NCI-H526 (cell line): ENCODE measurements around the gene XRCC4.
A peak's percentile ranks its signal among the peaks of the same experiment; 100 is the strongest.

Source experiments
- DNase-seq, 2 experiments: peaks; one replicate each; lab custom pipeline; 2025; lab: John Stamatoyannopoulos, UW

The XRCC4 gene

DNA sequence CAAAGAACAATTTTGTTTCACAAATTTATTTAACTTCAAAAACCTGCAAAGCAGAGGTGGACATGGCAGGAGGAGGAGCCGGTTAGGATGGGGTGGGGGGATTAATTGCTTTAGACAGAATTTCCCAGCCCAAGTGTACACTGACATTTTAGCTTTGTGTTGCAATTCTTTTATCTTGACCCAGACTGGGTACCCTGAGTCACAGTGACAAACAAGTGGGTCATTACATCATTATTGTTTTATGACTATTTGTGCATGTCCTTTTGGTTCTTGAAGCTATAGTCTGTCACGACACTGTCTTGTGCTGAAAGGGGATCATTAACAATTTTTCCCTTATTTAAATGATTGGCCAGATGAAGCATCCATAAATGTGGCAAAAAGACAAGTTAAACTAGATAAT, 309.7 kb downstream of the XRCC4 start:
- no peak for DNase-seq

DNA sequence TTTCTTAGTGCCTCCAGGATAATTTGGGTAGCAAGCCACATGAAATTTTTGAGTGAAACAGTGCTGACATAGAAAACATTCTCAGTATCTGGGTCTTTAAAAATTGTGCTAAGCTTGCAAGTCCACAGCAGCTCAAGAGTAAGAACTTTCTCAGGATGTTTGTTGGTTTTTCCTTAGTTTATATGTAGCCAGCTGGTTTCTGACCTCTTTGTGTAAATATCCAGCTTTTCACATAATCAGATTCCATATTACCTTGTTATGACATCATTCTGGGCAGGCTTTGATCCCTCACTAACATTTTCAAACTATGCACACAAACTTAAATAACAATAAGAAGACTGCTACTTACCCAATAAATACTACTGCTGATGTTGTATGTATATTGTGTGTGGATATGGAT, 311.3 kb downstream of the XRCC4 start:
- DNase-seq = no peak

DNA sequence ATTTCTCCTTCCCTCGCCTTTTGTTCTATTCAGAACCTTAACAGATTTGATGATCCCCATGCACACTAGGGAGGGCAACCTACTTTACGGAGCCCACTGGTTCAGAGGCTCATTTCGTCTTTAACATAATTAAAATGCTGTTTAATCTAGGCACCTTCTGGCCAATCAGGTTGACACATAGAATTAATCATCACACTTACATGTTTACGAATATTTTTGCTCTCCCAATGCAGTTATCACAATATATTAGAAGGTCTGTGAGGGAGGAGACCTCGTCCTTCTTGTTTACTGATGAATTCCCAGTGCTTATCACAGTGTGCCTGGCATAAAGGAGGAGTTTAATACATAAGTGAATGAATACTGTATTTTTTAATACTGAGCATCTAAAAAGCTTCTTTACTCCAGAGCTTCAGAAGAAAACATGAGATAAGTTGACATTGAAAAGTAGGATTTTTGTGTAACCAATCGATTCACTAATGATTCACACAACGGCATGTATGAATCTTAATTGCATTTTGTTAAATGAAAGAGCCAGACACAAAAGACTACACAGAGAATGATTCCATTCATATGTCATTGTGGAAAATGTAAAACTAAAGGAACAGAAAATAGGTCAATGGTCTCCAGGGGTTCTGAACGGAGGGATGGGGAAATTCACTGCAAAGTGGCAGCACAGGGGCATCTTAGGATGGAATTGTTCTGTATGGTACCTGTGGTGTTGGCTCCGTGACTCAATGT, 315.6 kb downstream of the XRCC4 start:
- no peak for DNase-seq

DNA sequence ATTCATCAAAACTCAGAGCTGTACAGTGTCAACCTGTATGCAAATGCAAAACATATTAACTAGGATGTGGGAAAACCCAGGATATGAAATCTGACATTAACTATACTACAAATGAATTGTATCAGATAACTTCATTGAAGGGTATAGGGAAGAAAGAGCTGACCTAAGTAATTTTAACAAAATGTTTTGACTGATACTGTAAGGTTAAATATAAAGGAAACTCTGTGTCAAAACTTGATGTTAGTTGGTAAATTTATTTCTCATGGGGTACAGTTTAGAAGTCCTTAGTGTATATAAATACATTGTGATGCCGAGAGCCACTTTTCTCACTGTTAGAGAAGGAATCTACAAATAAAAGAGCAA, 316.1 kb downstream of the XRCC4 start:
- DNase-seq = peak in 1 of 2 experiments; percentile 3

DNA sequence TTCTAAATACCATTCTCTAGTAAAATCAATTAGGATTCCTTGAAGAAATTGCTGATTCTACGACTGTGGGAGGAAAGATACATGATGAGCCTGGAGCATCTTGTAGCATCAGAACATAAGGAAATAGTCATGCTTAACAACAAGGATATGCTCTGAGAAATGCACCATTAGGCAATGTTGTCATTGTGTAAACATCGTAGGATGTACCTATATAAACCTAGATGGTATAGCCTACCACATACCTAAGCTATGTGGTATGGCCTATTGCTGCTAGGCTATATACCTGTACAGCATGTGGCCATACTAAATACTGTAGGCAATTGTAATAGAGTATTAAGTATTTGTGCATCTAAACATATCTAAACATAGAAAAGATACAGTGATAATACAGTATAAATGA, 316.8 kb downstream of the XRCC4 start:
- no peak for DNase-seq

DNA sequence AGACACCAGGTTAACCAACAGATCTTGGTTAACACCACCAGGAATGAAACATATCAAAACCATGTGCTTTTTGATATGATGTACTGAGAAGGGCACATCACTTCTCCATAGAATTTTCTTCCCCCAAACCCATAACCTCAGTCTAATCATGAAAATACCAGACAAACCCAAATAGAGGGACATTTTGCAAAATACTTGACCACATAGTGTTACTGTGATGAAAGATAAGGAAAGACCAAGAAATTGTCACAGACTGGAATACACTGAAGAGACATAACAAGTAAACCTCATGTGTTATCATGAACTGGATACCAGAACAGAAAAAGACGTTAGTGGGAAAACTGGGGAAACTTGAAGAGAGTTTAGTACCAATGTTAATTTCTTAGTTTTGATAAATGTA, 319.3 kb downstream of the XRCC4 start:
- DNase-seq = no peak

DNA sequence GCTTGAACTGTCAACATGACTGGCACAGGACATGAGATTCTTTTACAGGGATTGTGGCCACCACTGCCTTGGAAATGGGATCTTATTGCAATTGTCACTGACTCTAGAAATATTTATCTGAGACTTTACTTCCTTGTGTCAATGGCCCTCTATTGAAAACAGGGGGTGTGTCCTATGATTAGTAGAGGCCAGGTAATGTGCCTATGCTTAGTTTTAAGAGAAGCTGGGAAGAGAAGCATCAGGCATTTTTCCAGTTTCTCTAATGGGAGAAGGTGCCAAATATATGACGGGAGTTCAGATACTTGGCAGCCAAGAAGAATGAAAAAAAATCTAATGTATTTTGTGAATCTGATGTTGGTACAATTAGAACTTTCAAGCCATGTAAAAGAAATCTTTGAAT, 320.3 kb downstream of the XRCC4 start:
- no peak for DNase-seq

DNA sequence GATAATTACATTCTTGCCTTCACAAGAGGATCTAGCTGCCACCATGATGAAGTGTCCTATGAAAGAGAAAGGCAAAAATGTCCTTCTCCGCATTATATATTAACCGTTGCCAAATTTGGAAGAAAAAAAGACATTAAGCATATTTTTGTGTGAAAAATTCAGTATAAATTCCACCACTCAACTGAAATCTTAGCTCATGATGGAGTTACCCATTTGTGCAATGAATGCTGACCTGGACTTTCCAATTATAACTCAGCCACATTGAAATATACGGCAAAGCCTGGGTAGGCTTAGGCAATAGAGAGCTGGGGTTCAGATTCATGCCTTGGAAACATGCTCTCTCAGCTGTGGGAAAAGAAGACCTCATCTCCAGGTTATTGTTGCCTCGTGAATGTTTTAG, 322.9 kb downstream of the XRCC4 start:
- DNase-seq = no peak

DNA sequence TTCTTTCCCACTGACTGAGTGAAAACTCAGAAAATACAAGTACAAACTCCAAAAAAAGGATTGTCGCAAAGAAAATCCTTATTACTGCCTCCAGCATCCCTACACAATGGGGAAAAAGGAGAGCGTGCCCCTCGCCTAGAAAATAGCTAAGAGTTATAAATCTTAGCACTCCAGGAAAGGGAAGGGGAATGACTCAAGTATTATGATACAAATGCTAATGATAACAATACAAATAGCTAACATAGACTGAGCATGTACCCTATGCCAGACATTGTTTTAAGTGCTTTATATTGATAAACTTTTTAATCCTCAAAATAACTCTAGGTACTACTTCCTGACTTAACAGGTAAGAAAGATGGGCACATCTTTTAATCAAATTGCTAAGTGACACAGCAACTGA, 323.4 kb downstream of the XRCC4 start:
- DNase-seq = no peak

DNA sequence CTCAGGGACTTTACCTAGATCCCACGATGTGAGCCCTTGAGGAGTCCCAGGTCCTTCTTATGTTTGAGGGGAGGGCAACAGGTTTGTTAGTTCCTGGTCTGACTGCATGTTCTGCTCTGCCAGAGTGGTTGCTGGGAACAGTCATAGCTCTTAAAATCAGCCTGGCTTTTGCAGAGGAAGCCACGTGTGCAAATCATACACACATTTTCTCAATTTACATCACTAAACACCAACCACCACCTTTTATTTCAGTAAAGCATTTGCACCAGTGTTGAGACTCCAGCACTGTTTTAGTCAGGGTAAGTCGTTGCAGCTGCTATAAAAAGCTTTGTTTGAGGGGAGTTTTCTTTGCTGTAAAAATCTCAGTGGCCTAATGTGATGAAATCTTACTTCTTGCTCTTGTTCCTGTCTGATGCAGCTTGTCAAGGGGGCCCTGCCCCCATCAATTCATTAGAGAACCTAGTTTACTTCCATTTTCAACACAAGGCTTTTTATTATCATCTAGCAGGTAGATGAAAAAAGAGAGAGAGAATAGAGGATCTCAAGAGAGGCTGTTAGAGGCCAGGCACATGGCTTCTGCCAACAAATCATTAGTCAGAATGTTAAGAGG, 323.9 kb downstream of the XRCC4 start:
- no peak for DNase-seq

DNA sequence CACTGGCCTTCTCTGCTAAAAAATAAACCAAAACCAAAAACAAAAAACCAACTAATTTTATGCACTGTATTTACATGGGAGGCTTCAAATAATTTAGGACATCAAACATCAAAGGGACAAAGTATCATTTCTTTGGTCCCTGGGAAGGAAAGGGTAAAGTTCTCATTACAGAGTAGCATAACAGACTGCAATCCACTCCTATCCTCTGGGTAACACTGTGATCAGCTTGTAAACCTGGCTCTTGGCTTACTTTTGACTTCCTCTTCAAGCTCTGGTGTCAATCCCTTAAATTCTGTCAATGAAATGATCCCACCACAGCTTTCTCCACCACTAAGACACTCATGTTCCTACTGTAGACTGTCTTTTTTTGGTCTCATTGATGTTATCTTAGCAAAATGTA, 324.4 kb downstream of the XRCC4 start:
- no peak for DNase-seq
